ENCODE results near the gene EFHC1.

- TF ChIP-seq, protein P1, sequence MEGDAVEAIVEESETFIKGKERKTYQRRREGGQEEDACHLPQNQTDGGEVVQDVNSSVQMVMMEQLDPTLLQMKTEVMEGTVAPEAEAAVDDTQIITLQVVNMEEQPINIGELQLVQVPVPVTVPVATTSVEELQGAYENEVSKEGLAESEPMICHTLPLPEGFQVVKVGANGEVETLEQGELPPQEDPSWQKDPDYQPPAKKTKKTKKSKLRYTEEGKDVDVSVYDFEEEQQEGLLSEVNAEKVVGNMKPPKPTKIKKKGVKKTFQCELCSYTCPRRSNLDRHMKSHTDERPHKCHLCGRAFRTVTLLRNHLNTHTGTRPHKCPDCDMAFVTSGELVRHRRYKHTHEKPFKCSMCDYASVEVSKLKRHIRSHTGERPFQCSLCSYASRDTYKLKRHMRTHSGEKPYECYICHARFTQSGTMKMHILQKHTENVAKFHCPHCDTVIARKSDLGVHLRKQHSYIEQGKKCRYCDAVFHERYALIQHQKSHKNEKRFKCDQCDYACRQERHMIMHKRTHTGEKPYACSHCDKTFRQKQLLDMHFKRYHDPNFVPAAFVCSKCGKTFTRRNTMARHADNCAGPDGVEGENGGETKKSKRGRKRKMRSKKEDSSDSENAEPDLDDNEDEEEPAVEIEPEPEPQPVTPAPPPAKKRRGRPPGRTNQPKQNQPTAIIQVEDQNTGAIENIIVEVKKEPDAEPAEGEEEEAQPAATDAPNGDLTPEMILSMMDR (conservative IDR thresholded peaks at IDR 0.05): no peak
- no peak for TF ChIP-seq ZFX (IDR thresholded peaks at IDR 0.05)
These were observed 9.2 kb upstream of the EFHC1 start for GRCh38 chr6:52410979-52411378.
